Loucy (cell line): Measurements from ENCODE around the gene BUD23.

ENCODE experiments used
- H2AFZ ChIP-seq: fragments of 200-600 bp; sonication (generic); 2 replicates; pipeline ENCODE4 v1.6.0; 2016; ENCODE audit warnings: antibody characterized with exemption, mild to moderate bottlenecking, low read length, moderate library complexity
- H3F3A ChIP-seq: fragments of 200-600 bp; 2 replicates; pipeline ENCODE4 v1.6.0; 2016; ENCODE audit warnings: antibody characterized with exemption, low read depth, mild to moderate bottlenecking
- H3K27me3 ChIP-seq: fragments of 200-600 bp; sonication (generic); 2 replicates; pipeline ENCODE4 v1.6.1; 2014; ENCODE audit warnings: low read length, mild to moderate bottlenecking; ENCODE audit not compliant: insufficient read depth, poor library complexity, severe bottlenecking
- H3K36me3 ChIP-seq: fragments of 200-600 bp; sonication (generic); 2 replicates; pipeline ENCODE4 v1.6.1; 2016; ENCODE audit warnings: low read length; ENCODE audit not compliant: insufficient read depth
- H3K4me1 ChIP-seq: fragments of 200-600 bp; sonication (generic); 2 replicates; pipeline ENCODE4 v1.5.1; 2014; ENCODE audit warnings: low read length, mild to moderate bottlenecking; ENCODE audit not compliant: insufficient read depth, poor library complexity, severe bottlenecking
- H3K4me2 ChIP-seq: fragments of 200-600 bp; sonication (generic); 2 replicates; pipeline ENCODE4 v1.6.0; 2014; ENCODE audit warnings: antibody characterized with exemption, low read length, low read depth, mild to moderate bottlenecking; ENCODE audit not compliant: poor library complexity, severe bottlenecking
- H3K4me3 ChIP-seq: fragments of 200-600 bp; sonication (generic); 2 replicates; pipeline ENCODE4 v1.5.1; 2014; ENCODE audit warnings: low read length, mild to moderate bottlenecking, mixed read lengths; ENCODE audit not compliant: poor library complexity, severe bottlenecking
- H3K79me2 ChIP-seq: fragments of 200-600 bp; sonication (generic); 2 replicates; pipeline ENCODE4 v1.6.1; 2014; ENCODE audit warnings: low read length; ENCODE audit not compliant: insufficient read depth
- H3K9ac ChIP-seq: fragments of 200-600 bp; sonication (generic); 2 replicates; pipeline ENCODE4 v1.6.0; 2014; ENCODE audit warnings: mild to moderate bottlenecking, low read depth, low read length, moderate library complexity; ENCODE audit not compliant: poor library complexity, severe bottlenecking
- H3K9me2 ChIP-seq: fragments of 200-600 bp; sonication (generic); replicated peaks from 2 replicates; pipeline ENCODE4 v1.6.1; 2016; ENCODE audit warnings: low read depth, low read length, mixed read lengths
- H3K9me3 ChIP-seq: fragments of 200-600 bp; sonication (generic); 2 replicates; pipeline ENCODE4 v1.6.1; 2014; ENCODE audit warnings: mild to moderate bottlenecking, antibody characterized with exemption, low read length, low read depth; ENCODE audit not compliant: insufficient read depth
- H4K20me1 ChIP-seq: fragments of 200-600 bp; sonication (generic); 2 replicates; pipeline ENCODE4 v1.6.0; 2014; ENCODE audit warnings: antibody characterized with exemption, low read length, mild to moderate bottlenecking; ENCODE audit not compliant: insufficient read depth, poor library complexity, severe bottlenecking
- CTCF ChIP-seq: fragments of 200-600 bp; sonication (generic); conservative IDR thresholded peaks from 2 replicates; pipeline ENCODE4 v1.5.1; 2014; ENCODE audit warnings: mild to moderate bottlenecking, antibody characterized with exemption, low read length
- EZH2phosphoT487 ChIP-seq: fragments of 200-600 bp; IDR thresholded peaks from 2 replicates; pipeline ENCODE4 v1.6.1; 2018; ENCODE audit warnings: antibody characterized with exemption, mild to moderate bottlenecking, moderate library complexity, borderline replicate concordance

The BUD23 gene

GRCh38 chr7:73698410-73698809, 15.0 kb downstream of the BUD23 start:
- Histone ChIP-seq H3K4me1 (no peaks in the 10 kb centered on the region), H3K27me3 (no peaks in the 10 kb centered on the region), H3K36me3 (peaks cover 51% of the 10 kb centered on the region; the same call in 1 of the 2 replicates), H3K4me2 (no peak overlapping the region), H3K79me2 (no peaks in the 10 kb centered on the region), H3K9me3 (no peaks in the 10 kb centered on the region), H4K20me1 (no peaks in the 10 kb centered on the region), H2AFZ (no peak overlapping the region), H3K9me2 (no peaks in the 10 kb centered on the region), H3F3A (no peaks in the 10 kb centered on the region), H3K9ac (no peak overlapping the region), H3K4me3 (no peak overlapping the region)
- TF ChIP-seq CTCF = no peak
- no peak for TF ChIP-seq EZH2phosphoT487

GRCh38 chr7:73699370-73700068, 16.1 kb downstream of the BUD23 start:
- no peaks in the 10 kb centered on the region for H3K79me2 ChIP-seq
- no peaks in the 10 kb centered on the region for H3K9me2 ChIP-seq
- H3K27me3 ChIP-seq = no peaks in the 10 kb centered on the region
- no peaks in the 10 kb centered on the region for H3K9me3 ChIP-seq
- no peaks in the 10 kb centered on the region for H3F3A ChIP-seq
- H3K4me2 ChIP-seq = no peak overlapping the region
- no peaks in the 10 kb centered on the region for H3K4me1 ChIP-seq
- no peak overlapping the region for H3K4me3 ChIP-seq
- no peaks in the 10 kb centered on the region for H4K20me1 ChIP-seq
- TF ChIP-seq EZH2phosphoT487 (no peak), CTCF (no peak)
- H3K36me3 ChIP-seq = peaks cover 40% of the 10 kb centered on the region; the same call in 1 of the 2 replicates
- H3K9ac ChIP-seq = no peak overlapping the region
- no peak overlapping the region for H2AFZ ChIP-seq

- Histone ChIP-seq H3K27me3 (no peaks in the 10 kb centered on the region), H3K4me2 (no peak overlapping the region), H3F3A (no peaks in the 10 kb centered on the region), H3K4me1 (no peaks in the 10 kb centered on the region), H4K20me1 (no peaks in the 10 kb centered on the region), H3K9ac (no peak overlapping the region), H3K9me2 (no peaks in the 10 kb centered on the region), H3K4me3 (no peak overlapping the region), H2AFZ (no peak overlapping the region), H3K9me3 (no peaks in the 10 kb centered on the region), H3K79me2 (no peaks in the 10 kb centered on the region), H3K36me3 (peaks cover 35% of the 10 kb centered on the region; the same call in 1 of the 2 replicates)
- no peak for TF ChIP-seq CTCF
- TF ChIP-seq EZH2phosphoT487 = no peak
Measured at GRCh38 chr7:73700069-73700423, 16.6 kb downstream of the BUD23 start.
